ENCODE measurements around the gene SRPK2.
"Not testable (repeated sequence)": the region's sequence is repeated elsewhere in the genome, so short reads cannot be mapped to it uniquely, and the experiment has no call there.

SRPK2 gene

GRCh38 chr7:105336009-105336408 lies 52.7 kb downstream of the SRPK2 start:
- DNase-seq, result no peak

GRCh38 chr7:105332661-105333060 lies 56.1 kb downstream of the SRPK2 start:
- not testable (repeated sequence) for DNase-seq

GRCh38 chr7:105330526-105330925 lies 58.2 kb downstream of the SRPK2 start:
- DNase-seq, result no peak

GRCh38 chr7:105327201-105327600 lies 61.5 kb downstream of the SRPK2 start:
- no peak for DNase-seq

GRCh38 chr7:105325216-105325904 lies 63.4 kb downstream of the SRPK2 start:
- no peak for DNase-seq

- not testable (repeated sequence) for DNase-seq
Measured at GRCh38 chr7:105324606-105325005, 64.1 kb downstream of the SRPK2 start.

GRCh38 chr7:105323366-105323765 lies 65.4 kb downstream of the SRPK2 start:
- DNase-seq, result no peak

- DNase-seq, result no peak
Measured at GRCh38 chr7:105322655-105323277, 66.0 kb downstream of the SRPK2 start.

GRCh38 chr7:105321754-105322455 lies 66.8 kb downstream of the SRPK2 start:
- no peak for DNase-seq

GRCh38 chr7:105320896-105321295 lies 67.8 kb downstream of the SRPK2 start:
- DNase-seq, result no peak

GRCh38 chr7:105319578-105319977 lies 69.1 kb downstream of the SRPK2 start:
- DNase-seq, result no peak

- DNase-seq, result no peak
Measured at GRCh38 chr7:105316578-105317344, 72.0 kb downstream of the SRPK2 start.

GRCh38 chr7:105315357-105315756 lies 73.4 kb downstream of the SRPK2 start:
- DNase-seq, result no peak

- DNase-seq, result no peak
Measured at GRCh38 chr7:105309235-105310169, 79.2 kb downstream of the SRPK2 start.

- DNase-seq, result no peak
Measured at GRCh38 chr7:105307163-105307672, 81.5 kb downstream of the SRPK2 start.

- no peak for DNase-seq
Measured at GRCh38 chr7:105306298-105306748, 82.4 kb downstream of the SRPK2 start.

GRCh38 chr7:105305633-105306032 lies 83.1 kb downstream of the SRPK2 start:
- no peak for DNase-seq

GRCh38 chr7:105304040-105304895 lies 84.5 kb downstream of the SRPK2 start:
- DNase-seq, result no peak

- not testable (repeated sequence) for DNase-seq
Measured at GRCh38 chr7:105300587-105300986, 88.1 kb downstream of the SRPK2 start.

GRCh38 chr7:105298439-105298894 lies 90.3 kb downstream of the SRPK2 start:
- DNase-seq, result peak; percentile 44

GRCh38 chr7:105297985-105298384 lies 90.7 kb downstream of the SRPK2 start:
- DNase-seq, result peak; percentile 12
